ENCODE results near the gene SNAPC4. TPM values are rescaled to one million over a fixed set of nuclear protein-coding genes. Genes with fewer than 3 reads are reported as not detected.
"Not testable (repeated sequence)": the region's sequence is repeated elsewhere in the genome, so short reads cannot be mapped to it uniquely, and the experiment has no call there.

SNAPC4 gene
- total RNA-seq, 1 experiment from 2014 or later = 6.3 TPM

- Histone ChIP-seq H3K4me1 (replicated peaks) (peaks cover 24% of the 10 kb centered on the region), H3K4me3 (peak overlapping the region; percentile 99), H3K27me3 (replicated peaks) (no peaks in the 10 kb centered on the region), H3K27ac (0 out of 2 replicates have a peak overlapping the region, but pooled peaks have one; percentile 39), H3K36me3 (peaks cover 69% of the 10 kb centered on the region), H3K9me3 (replicated peaks) (no peaks in the 10 kb centered on the region)
- DNase-seq (ENCODE audit: low read depth in 1 of 2, low spot score in 2 of 2) = peak; percentile 35 to 50
Measured at GRCh38 chr9:136409557-136410455, 9.8 kb upstream of the SNAPC4 start.

GRCh38 chr9:136407911-136408310 lies 7.9 kb upstream of the SNAPC4 start:
- Histone ChIP-seq H3K4me1 (replicated peaks) (peaks cover 24% of the 10 kb centered on the region), H3K9me3 (replicated peaks) (no peaks in the 10 kb centered on the region), H3K4me3 (no peak overlapping the region), H3K27ac (no peak overlapping the region), H3K27me3 (replicated peaks) (no peaks in the 10 kb centered on the region), H3K36me3 (peaks cover 64% of the 10 kb centered on the region)
- no peak for DNase-seq (ENCODE audit: low read depth in 1 of 2, low spot score in 2 of 2)

GRCh38 chr9:136407061-136407460 lies 7.1 kb upstream of the SNAPC4 start:
- H3K9me3 ChIP-seq (replicated peaks); DNase-seq (ENCODE audit: low read depth in 1 of 2, low spot score in 2 of 2); H3K27ac ChIP-seq; H3K27me3 ChIP-seq (replicated peaks); H3K4me3 ChIP-seq: not testable (repeated sequence)
- Histone ChIP-seq H3K36me3 (peaks cover 56% of the 10 kb centered on the region), H3K4me1 (replicated peaks) (peaks cover 23% of the 10 kb centered on the region)

DNA sequence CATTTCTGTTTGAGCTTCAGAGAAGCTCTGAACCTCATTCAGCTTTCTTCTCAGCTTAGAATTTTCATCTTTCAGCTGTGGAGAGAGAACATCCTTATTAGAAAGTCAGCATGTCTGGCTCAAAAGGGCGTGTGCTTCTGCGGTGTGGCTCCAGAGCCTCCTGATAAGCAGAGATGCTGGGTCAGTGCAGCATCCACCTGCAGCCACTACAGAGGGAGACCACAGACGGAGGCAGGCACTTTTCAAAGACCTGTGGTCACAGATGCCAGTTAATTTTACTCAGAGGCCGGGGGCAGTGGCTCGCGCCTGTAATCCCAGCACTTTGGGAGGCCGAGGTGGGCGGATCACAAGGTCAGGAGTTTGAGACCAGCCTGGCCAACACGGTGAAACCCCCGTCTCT lies 5.9 kb upstream of the SNAPC4 start:
- Histone ChIP-seq H3K4me1 (replicated peaks) (peaks cover 12% of the 10 kb centered on the region), H3K36me3 (peaks cover 54% of the 10 kb centered on the region)
- H3K4me3 ChIP-seq; H3K27me3 ChIP-seq (replicated peaks); H3K9me3 ChIP-seq (replicated peaks); H3K27ac ChIP-seq; DNase-seq (ENCODE audit: low read depth in 1 of 2, low spot score in 2 of 2): not testable (repeated sequence)

- Histone ChIP-seq H3K4me1 (replicated peaks) (peaks cover 11% of the 10 kb centered on the region), H3K9me3 (replicated peaks) (no peaks in the 10 kb centered on the region), H3K4me3 (no peak overlapping the region), H3K36me3 (peaks cover 50% of the 10 kb centered on the region), H3K27me3 (replicated peaks) (no peaks in the 10 kb centered on the region), H3K27ac (no peak overlapping the region)
- DNase-seq (ENCODE audit: low read depth in 1 of 2, low spot score in 2 of 2) = no peak
Measured at GRCh38 chr9:136405481-136405880, 5.5 kb upstream of the SNAPC4 start.

GRCh38 chr9:136404801-136405136 lies 4.8 kb upstream of the SNAPC4 start:
- no peaks in the 10 kb centered on the region for H3K27me3 ChIP-seq (replicated peaks)

GRCh38 chr9:136403915-136404800 lies 4.2 kb upstream of the SNAPC4 start:
- H3K4me1 ChIP-seq (replicated peaks) = peaks cover 15% of the 10 kb centered on the region
- H3K27me3 ChIP-seq (replicated peaks) = no peaks in the 10 kb centered on the region
- no peak for DNase-seq (ENCODE audit: low read depth in 1 of 2, low spot score in 2 of 2)
- no peak overlapping the region for H3K27ac ChIP-seq
- peaks cover 59% of the 10 kb centered on the region for H3K36me3 ChIP-seq
- H3K4me3 ChIP-seq = no peak overlapping the region
- H3K9me3 ChIP-seq (replicated peaks) = no peaks in the 10 kb centered on the region

More at GRCh38 chr9:136404801-136405136, 4.8 kb upstream of the SNAPC4 start:
- H3K4me3 ChIP-seq = no peak overlapping the region
- no peak overlapping the region for H3K27ac ChIP-seq
- H3K4me1 ChIP-seq (replicated peaks) = peaks cover 14% of the 10 kb centered on the region
- peaks cover 54% of the 10 kb centered on the region for H3K36me3 ChIP-seq
- no peak for DNase-seq (ENCODE audit: low read depth in 1 of 2, low spot score in 2 of 2)
- H3K9me3 ChIP-seq (replicated peaks) = no peaks in the 10 kb centered on the region

- DNase-seq (ENCODE audit: low read depth in 1 of 2, low spot score in 2 of 2) = no peak
- Histone ChIP-seq H3K36me3 (peaks cover 58% of the 10 kb centered on the region), H3K9me3 (replicated peaks) (no peaks in the 10 kb centered on the region), H3K27ac (no peak overlapping the region), H3K4me1 (replicated peaks) (peaks cover 21% of the 10 kb centered on the region), H3K27me3 (replicated peaks) (no peaks in the 10 kb centered on the region), H3K4me3 (no peak overlapping the region)
Measured at GRCh38 chr9:136403538-136403914, 3.6 kb upstream of the SNAPC4 start.

- H3K4me3 ChIP-seq = no peak overlapping the region
- no peaks in the 10 kb centered on the region for H3K9me3 ChIP-seq (replicated peaks)
- DNase-seq (ENCODE audit: low read depth in 1 of 2, low spot score in 2 of 2) = no peak
- no peaks in the 10 kb centered on the region for H3K27me3 ChIP-seq (replicated peaks)
- peaks cover 21% of the 10 kb centered on the region for H3K4me1 ChIP-seq (replicated peaks)
- no peak overlapping the region for H3K27ac ChIP-seq
- peaks cover 57% of the 10 kb centered on the region for H3K36me3 ChIP-seq
Measured at GRCh38 chr9:136402067-136402466, 2.1 kb upstream of the SNAPC4 start.

DNA sequence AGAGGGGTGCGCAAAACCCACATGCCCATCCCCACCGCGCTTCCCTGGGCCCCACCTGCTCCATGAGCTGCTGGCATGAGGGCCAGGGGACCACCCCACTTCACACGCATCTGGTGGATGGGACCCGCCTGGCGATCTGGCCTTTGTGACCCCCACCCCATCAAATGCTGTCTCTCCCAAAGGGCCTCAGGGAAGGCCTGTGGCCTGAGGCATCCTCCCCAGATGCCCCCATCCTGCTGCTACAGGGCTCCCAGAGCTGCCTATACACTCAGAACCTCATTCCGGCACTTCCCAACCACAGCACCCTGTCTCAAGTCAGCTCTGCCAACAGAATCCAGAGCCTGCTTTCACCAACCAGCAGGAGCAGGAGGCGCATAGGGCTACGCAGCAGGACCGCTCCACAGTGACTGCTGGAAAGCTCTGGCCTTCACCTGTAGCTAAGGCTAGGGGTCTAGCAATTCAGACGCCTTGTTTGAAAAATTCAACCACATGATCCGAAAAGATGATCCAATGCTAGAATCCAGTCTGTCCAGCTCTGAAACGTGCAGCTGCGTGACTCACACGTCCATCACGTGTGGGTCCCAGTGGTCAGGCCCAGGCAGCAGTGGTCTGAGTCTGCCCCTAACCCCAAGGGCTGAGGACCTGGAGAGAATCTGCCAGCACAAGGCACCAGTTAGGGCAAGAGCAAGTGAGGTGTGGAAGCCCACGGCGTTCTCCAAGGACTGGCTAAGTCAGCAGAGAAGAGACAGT lies 1.4 kb upstream of the SNAPC4 start:
- Histone ChIP-seq H3K27ac (no peak overlapping the region), H3K9me3 (replicated peaks) (no peaks in the 10 kb centered on the region), H3K4me1 (replicated peaks) (peaks cover 21% of the 10 kb centered on the region), H3K4me3 (no peak overlapping the region), H3K27me3 (replicated peaks) (no peaks in the 10 kb centered on the region), H3K36me3 (peaks cover 59% of the 10 kb centered on the region)
- DNase-seq (ENCODE audit: low read depth in 1 of 2, low spot score in 2 of 2) = no peak

DNA sequence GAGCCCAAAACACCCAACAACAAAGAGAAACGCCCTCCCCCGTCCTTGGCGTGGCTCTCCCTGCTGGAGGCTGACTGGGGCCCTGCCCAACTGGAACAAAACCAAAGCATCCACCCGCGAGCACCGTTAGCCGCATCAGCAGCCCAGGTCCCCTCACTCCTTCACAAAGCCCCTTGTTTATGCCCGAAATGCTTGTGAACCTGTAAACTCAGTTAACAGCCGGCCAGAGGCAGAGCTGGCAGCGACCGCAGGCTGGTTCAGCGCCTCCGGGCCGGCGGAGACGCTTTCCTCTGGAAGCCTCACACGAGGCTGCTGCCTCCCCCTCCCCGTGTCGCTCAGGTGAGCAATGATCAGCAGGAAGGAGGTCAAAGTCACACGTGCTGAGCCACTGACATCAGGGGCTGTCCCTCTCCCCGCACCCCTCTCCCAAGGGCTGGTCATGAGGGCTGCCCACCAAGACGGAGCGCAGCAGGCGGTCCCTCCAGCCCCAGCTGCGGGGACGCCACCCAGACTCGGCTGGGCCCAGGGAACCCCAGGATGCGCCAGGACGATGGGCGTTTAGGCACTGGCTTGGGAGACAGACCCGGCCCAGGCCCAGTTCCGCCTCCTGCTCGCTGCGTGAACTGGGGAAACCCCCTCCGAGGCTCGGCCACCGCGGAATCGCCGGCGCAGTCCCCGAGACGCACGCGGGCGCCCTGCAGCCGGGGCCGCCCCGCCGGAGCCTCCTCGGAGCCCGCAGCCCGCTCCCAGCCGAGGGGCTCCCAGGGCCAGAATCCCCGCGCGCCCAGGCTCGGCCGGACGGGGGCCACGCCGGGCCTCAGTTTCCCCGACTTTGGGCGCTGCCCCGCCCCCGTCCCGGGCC lies 563 bp downstream of the SNAPC4 start:
- Histone ChIP-seq H3K27ac (no peak overlapping the region; the same call in 1 of the 2 replicates), H3K9me3 (replicated peaks) (no peaks in the 10 kb centered on the region), H3K4me1 (replicated peaks) (peaks cover 21% of the 10 kb centered on the region), H3K27me3 (replicated peaks) (no peaks in the 10 kb centered on the region), H3K36me3 (peaks cover 60% of the 10 kb centered on the region), H3K4me3 (peak overlapping the region; percentile 97)
- peak in 1 of 2 experiments; percentile 23 for DNase-seq (ENCODE audit: low read depth in 1 of 2, low spot score in 2 of 2)

DNA sequence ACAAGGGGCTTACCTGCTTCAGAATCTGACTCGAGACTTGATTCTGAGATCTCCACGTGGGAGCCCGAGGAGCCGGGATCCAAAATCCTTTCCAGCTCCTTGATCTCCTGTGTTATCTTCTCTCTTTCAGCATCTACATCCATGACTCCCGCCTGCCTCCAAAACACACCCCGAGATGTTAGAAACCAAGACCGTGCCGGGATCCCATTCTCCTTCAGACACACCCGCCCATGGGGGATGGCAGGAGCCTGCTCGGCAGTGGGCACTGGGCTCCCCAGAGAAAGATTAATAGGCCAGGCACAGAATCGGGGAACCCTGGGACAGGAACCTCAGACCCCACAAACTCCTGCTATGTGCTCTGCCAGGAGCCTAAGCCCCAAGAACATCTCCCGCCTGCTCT lies 1.7 kb downstream of the SNAPC4 start:
- Histone ChIP-seq H3K4me3 (no peak overlapping the region), H3K4me1 (replicated peaks) (peaks cover 21% of the 10 kb centered on the region), H3K27ac (no peak overlapping the region)

DNA sequence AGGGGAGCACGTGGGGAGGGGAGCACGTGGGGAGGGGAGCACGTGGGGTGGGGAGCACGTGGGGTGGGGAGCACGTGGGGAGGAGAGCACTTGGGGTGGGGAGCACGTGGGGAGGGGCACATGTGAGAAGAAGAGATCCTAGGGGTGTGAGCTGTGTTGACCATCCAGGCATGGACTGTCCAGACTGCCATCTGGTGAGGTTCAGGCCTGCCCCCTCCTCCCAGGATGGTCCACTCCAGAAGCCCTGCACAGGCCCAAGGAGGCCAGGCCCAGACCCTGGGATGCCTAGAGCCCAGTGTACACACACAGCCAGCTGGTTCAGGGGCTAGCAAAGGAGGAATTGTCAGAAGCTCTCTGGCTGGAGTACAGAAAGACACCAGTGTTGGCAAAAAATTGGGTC lies 2.3 kb downstream of the SNAPC4 start:
- Histone ChIP-seq H3K36me3 (peaks cover 64% of the 10 kb centered on the region), H3K9me3 (replicated peaks) (no peaks in the 10 kb centered on the region), H3K27ac (no peak overlapping the region), H3K4me3 (no peak overlapping the region), H3K27me3 (replicated peaks) (no peaks in the 10 kb centered on the region), H3K4me1 (replicated peaks) (peaks cover 21% of the 10 kb centered on the region)
- no peak for DNase-seq (ENCODE audit: low read depth in 1 of 2, low spot score in 2 of 2)

More for the DNA sequence above, 1.7 kb downstream of the SNAPC4 start:
- no peaks in the 10 kb centered on the region for H3K9me3 ChIP-seq (replicated peaks)
- H3K36me3 ChIP-seq = peaks cover 58% of the 10 kb centered on the region
- no peak for DNase-seq (ENCODE audit: low read depth in 1 of 2, low spot score in 2 of 2)
- H3K27me3 ChIP-seq (replicated peaks) = no peaks in the 10 kb centered on the region
